ENCODE data around the gene PSD4.

- TF ChIP-seq FOXP2 (optimal IDR thresholded peaks at IDR 0.05; ENCODE audit: borderline replicate concordance, extremely low read depth, extremely low read length, insufficient read depth) = no peak
- TF ChIP-seq POLR2AphosphoS5 (IDR thresholded peaks at IDR 0.05; ENCODE audit: low read depth, low read length) = no peak
- no peak for TF ChIP-seq REST (IDR thresholded peaks at IDR 0.05; ENCODE audit: insufficient read depth in 1 of 2, low read depth in 2 of 2, low read length in 2 of 2)
- no peak for TF ChIP-seq SIN3A (IDR thresholded peaks at IDR 0.05; ENCODE audit: borderline replicate concordance, insufficient read depth, low read length)
Measured at GRCh38 chr2:113237604-113238160, 63.9 kb downstream of the PSD4 start.
